IMR-90 (cell line): ENCODE results near the gene TUBA1A.

ENCODE experiments used
- BHLHE40 ChIP-seq: fragments of 150-350 bp; IDR thresholded peaks from 2 replicates; pipeline ENCODE4 v1.6.1; 2016; ENCODE audit warnings: mild to moderate bottlenecking, low read depth, low read length
- RAD21 ChIP-seq: IDR thresholded peaks from 2 replicates; pipeline ENCODE4 v1.6.1; 2012; ENCODE audit warnings: low read length, improper control_type of control experiment
- SMC3 ChIP-seq: fragments of 150-350 bp; IDR thresholded peaks from 2 replicates; pipeline ENCODE4 v1.6.1; 2016; ENCODE audit warnings: low read depth, mild to moderate bottlenecking, antibody characterized with exemption, low read length, moderate library complexity
- TF ChIP-seq, protein P1 (sequence below): conservative IDR thresholded peaks from 2 replicates; pipeline ENCODE4 v1.5.1; 2012; ENCODE audit warnings: mild to moderate bottlenecking, low read depth, low read length, improper control_type of control experiment
- TF ChIP-seq, protein P2 (sequence below): fragments of 150-350 bp; IDR thresholded peaks from 2 replicates; pipeline ENCODE4 v1.6.1; 2016; ENCODE audit warnings: low read depth, mild to moderate bottlenecking, low read length, moderate library complexity, borderline replicate concordance

DNA sequence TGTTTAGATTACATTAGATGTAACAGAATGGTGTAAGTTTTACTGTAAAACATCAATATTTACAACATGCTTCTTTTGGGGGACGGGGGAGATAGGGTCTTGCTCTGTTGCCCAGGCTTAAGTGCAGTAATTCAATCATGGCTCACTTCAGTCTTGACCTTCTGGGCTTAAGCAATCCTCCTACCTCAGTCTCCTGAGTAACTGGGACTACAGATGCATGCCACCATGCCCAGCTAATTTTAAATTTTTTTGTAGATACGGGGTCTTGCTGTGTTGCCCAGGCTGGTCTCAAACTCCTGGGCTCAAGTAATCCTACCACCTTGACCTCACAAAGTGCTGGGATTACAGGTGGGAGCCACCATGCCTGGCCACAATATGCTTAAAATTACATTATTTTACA, 23.8 kb downstream of the TUBA1A start:
- TF ChIP-seq, protein P1, sequence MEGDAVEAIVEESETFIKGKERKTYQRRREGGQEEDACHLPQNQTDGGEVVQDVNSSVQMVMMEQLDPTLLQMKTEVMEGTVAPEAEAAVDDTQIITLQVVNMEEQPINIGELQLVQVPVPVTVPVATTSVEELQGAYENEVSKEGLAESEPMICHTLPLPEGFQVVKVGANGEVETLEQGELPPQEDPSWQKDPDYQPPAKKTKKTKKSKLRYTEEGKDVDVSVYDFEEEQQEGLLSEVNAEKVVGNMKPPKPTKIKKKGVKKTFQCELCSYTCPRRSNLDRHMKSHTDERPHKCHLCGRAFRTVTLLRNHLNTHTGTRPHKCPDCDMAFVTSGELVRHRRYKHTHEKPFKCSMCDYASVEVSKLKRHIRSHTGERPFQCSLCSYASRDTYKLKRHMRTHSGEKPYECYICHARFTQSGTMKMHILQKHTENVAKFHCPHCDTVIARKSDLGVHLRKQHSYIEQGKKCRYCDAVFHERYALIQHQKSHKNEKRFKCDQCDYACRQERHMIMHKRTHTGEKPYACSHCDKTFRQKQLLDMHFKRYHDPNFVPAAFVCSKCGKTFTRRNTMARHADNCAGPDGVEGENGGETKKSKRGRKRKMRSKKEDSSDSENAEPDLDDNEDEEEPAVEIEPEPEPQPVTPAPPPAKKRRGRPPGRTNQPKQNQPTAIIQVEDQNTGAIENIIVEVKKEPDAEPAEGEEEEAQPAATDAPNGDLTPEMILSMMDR: no peak
- TF ChIP-seq SMC3: no peak
- TF ChIP-seq, protein P2, sequence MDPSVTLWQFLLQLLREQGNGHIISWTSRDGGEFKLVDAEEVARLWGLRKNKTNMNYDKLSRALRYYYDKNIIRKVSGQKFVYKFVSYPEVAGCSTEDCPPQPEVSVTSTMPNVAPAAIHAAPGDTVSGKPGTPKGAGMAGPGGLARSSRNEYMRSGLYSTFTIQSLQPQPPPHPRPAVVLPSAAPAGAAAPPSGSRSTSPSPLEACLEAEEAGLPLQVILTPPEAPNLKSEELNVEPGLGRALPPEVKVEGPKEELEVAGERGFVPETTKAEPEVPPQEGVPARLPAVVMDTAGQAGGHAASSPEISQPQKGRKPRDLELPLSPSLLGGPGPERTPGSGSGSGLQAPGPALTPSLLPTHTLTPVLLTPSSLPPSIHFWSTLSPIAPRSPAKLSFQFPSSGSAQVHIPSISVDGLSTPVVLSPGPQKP: no peak
- no peak for TF ChIP-seq RAD21
- TF ChIP-seq BHLHE40: no peak
